HEK293 (cell line): ENCODE results near the gene PZP.

ENCODE experiments used
- CTCF ChIP-seq: fragments of 450-650 bp; formaldehyde crosslinking; IDR thresholded peaks from 2 replicates; pipeline ENCODE4 v1.5.1; 2016; ENCODE audit warnings: missing biosample characterization, missing genetic modification characterization
- ZBTB26 ChIP-seq: fragments of 450-650 bp; formaldehyde crosslinking; optimal IDR thresholded peaks from 2 replicates; pipeline ENCODE3; 2016; ENCODE audit warnings: missing biosample characterization, mild to moderate bottlenecking, missing genetic modification characterization

GRCh38 chr12:9106067-9106466 is 102.1 kb downstream of the PZP start:
- TF ChIP-seq ZBTB26 (tag by site-specific recombination) (no peak), CTCF (tag by site-specific recombination) (no peak)
